ENCODE data around the gene RNU5D-1.

GRCh38 chr1:44777969-44778635, 47.1 kb upstream of the RNU5D-1 start:
- TF ChIP-seq CTCF (IDR thresholded peaks at IDR 0.05): no peak
- no peak for TF ChIP-seq POLR2A (IDR thresholded peaks at IDR 0.05)

Measured in lower leg skin (tissue), 3 donors.